ENCODE measurements around the gene COL28A1. TPM values are rescaled to one million over a fixed set of nuclear protein-coding genes. Genes with fewer than 3 reads are reported as not detected.

Gene COL28A1
- polyA plus RNA-seq, 1 donor = 4.0 TPM

- WGBS (ENCODE audit: insufficient coverage, low lambda C conversion rate) = no CpG with 5 or more reads among the region's 3 CpGs
- no peaks in the 10 kb centered on the region for H3K36me3 ChIP-seq (ENCODE audit: control insufficient read depth, insufficient read depth, low read length)
- no peak for DNase-seq
- no peak overlapping the region for H3K27ac ChIP-seq (ENCODE audit: low read length)
- H3K9me3 ChIP-seq (ENCODE audit: control insufficient read depth, low read depth, low read length) = no peaks in the 10 kb centered on the region
- H3K4me3 ChIP-seq (ENCODE audit: low read length) = no peak overlapping the region
- H3K27me3 ChIP-seq (ENCODE audit: control insufficient read depth, insufficient read depth, low read length) = no peaks in the 10 kb centered on the region
- H3K4me1 ChIP-seq (ENCODE audit: control insufficient read depth, insufficient read depth, low read length) = peaks cover 5% of the 10 kb centered on the region
These were observed 14.4 kb downstream of the COL28A1 start for GRCh38 chr7:7521259-7521658.

GRCh38 chr7:7519528-7519927, 16.1 kb downstream of the COL28A1 start:
- no peaks in the 10 kb centered on the region for H3K27me3 ChIP-seq (ENCODE audit: control insufficient read depth, insufficient read depth, low read length)
- 40% methylated on average over 1 of the region's 2 CpGs for WGBS (ENCODE audit: insufficient coverage, low lambda C conversion rate)
- no peak for DNase-seq
- no peaks in the 10 kb centered on the region for H3K9me3 ChIP-seq (ENCODE audit: control insufficient read depth, low read depth, low read length)
- no peaks in the 10 kb centered on the region for H3K36me3 ChIP-seq (ENCODE audit: control insufficient read depth, insufficient read depth, low read length)
- peaks cover 5% of the 10 kb centered on the region for H3K4me1 ChIP-seq (ENCODE audit: control insufficient read depth, insufficient read depth, low read length)
- no peak overlapping the region for H3K27ac ChIP-seq (ENCODE audit: low read length)
- no peak overlapping the region for H3K4me3 ChIP-seq (ENCODE audit: low read length)

GRCh38 chr7:7519056-7519455, 16.6 kb downstream of the COL28A1 start:
- Histone ChIP-seq H3K9me3 (ENCODE audit: control insufficient read depth, low read depth, low read length) (no peaks in the 10 kb centered on the region), H3K36me3 (ENCODE audit: control insufficient read depth, insufficient read depth, low read length) (no peaks in the 10 kb centered on the region), H3K4me1 (ENCODE audit: control insufficient read depth, insufficient read depth, low read length) (peaks cover 5% of the 10 kb centered on the region), H3K4me3 (ENCODE audit: low read length) (no peak overlapping the region), H3K27me3 (ENCODE audit: control insufficient read depth, insufficient read depth, low read length) (no peaks in the 10 kb centered on the region), H3K27ac (ENCODE audit: low read length) (no peak overlapping the region)
- DNase-seq = no peak
- WGBS (ENCODE audit: insufficient coverage, low lambda C conversion rate) = 100% methylated on average over 2 of the region's 2 CpGs

GRCh38 chr7:7517754-7518153, 17.9 kb downstream of the COL28A1 start:
- H3K27ac ChIP-seq (ENCODE audit: low read length) = no peak overlapping the region
- H3K27me3 ChIP-seq (ENCODE audit: control insufficient read depth, insufficient read depth, low read length) = no peaks in the 10 kb centered on the region
- peaks cover 16% of the 10 kb centered on the region for H3K4me1 ChIP-seq (ENCODE audit: control insufficient read depth, insufficient read depth, low read length)
- no peak for DNase-seq
- no peaks in the 10 kb centered on the region for H3K36me3 ChIP-seq (ENCODE audit: control insufficient read depth, insufficient read depth, low read length)
- WGBS (ENCODE audit: insufficient coverage, low lambda C conversion rate) = no CpG with 5 or more reads among the region's 3 CpGs
- no peak overlapping the region for H3K4me3 ChIP-seq (ENCODE audit: low read length)
- H3K9me3 ChIP-seq (ENCODE audit: control insufficient read depth, low read depth, low read length) = no peaks in the 10 kb centered on the region

GRCh38 chr7:7516662-7517061, 19.0 kb downstream of the COL28A1 start:
- Histone ChIP-seq H3K27ac (ENCODE audit: low read length) (no peak overlapping the region), H3K4me1 (ENCODE audit: control insufficient read depth, insufficient read depth, low read length) (peaks cover 18% of the 10 kb centered on the region), H3K36me3 (ENCODE audit: control insufficient read depth, insufficient read depth, low read length) (no peaks in the 10 kb centered on the region), H3K4me3 (ENCODE audit: low read length) (no peak overlapping the region), H3K9me3 (ENCODE audit: control insufficient read depth, low read depth, low read length) (no peaks in the 10 kb centered on the region), H3K27me3 (ENCODE audit: control insufficient read depth, insufficient read depth, low read length) (no peaks in the 10 kb centered on the region)
- no CpG with 5 or more reads among the region's 1 CpG for WGBS (ENCODE audit: insufficient coverage, low lambda C conversion rate)
- DNase-seq = peak in 1 of 2 donors; percentile 35

- peak in 1 of 2 donors; percentile 37 for DNase-seq
- H3K27me3 ChIP-seq (ENCODE audit: control insufficient read depth, insufficient read depth, low read length) = no peaks in the 10 kb centered on the region
- no peak overlapping the region for H3K27ac ChIP-seq (ENCODE audit: low read length)
- H3K4me3 ChIP-seq (ENCODE audit: low read length) = no peak overlapping the region
- H3K36me3 ChIP-seq (ENCODE audit: control insufficient read depth, insufficient read depth, low read length) = no peaks in the 10 kb centered on the region
- WGBS (ENCODE audit: insufficient coverage, low lambda C conversion rate) = 22% methylated on average over 1 of the region's 2 CpGs
- H3K4me1 ChIP-seq (ENCODE audit: control insufficient read depth, insufficient read depth, low read length) = peaks cover 18% of the 10 kb centered on the region
- H3K9me3 ChIP-seq (ENCODE audit: control insufficient read depth, low read depth, low read length) = no peaks in the 10 kb centered on the region
These were observed 19.5 kb downstream of the COL28A1 start for GRCh38 chr7:7516156-7516555.

- DNase-seq = peak; percentile 74 to 91
- 33% methylated on average over 1 of the region's 4 CpGs for WGBS (ENCODE audit: insufficient coverage, low lambda C conversion rate)
- no peaks in the 10 kb centered on the region for H3K36me3 ChIP-seq (ENCODE audit: control insufficient read depth, insufficient read depth, low read length)
- no peak overlapping the region for H3K4me3 ChIP-seq (ENCODE audit: low read length)
- peak overlapping the region; percentile 4 for H3K27ac ChIP-seq (ENCODE audit: low read length)
- no peaks in the 10 kb centered on the region for H3K9me3 ChIP-seq (ENCODE audit: control insufficient read depth, low read depth, low read length)
- peaks cover 18% of the 10 kb centered on the region for H3K4me1 ChIP-seq (ENCODE audit: control insufficient read depth, insufficient read depth, low read length)
- no peaks in the 10 kb centered on the region for H3K27me3 ChIP-seq (ENCODE audit: control insufficient read depth, insufficient read depth, low read length)
These were observed 22.6 kb downstream of the COL28A1 start for GRCh38 chr7:7512861-7513597.

- WGBS (ENCODE audit: insufficient coverage, low lambda C conversion rate) = 90% methylated on average over 1 of the region's 3 CpGs
- H3K27ac ChIP-seq (ENCODE audit: low read length) = no peak overlapping the region
- H3K9me3 ChIP-seq (ENCODE audit: control insufficient read depth, low read depth, low read length) = no peaks in the 10 kb centered on the region
- no peaks in the 10 kb centered on the region for H3K27me3 ChIP-seq (ENCODE audit: control insufficient read depth, insufficient read depth, low read length)
- no peak overlapping the region for H3K4me3 ChIP-seq (ENCODE audit: low read length)
- DNase-seq = no peak
- no peaks in the 10 kb centered on the region for H3K36me3 ChIP-seq (ENCODE audit: control insufficient read depth, insufficient read depth, low read length)
- peaks cover 13% of the 10 kb centered on the region for H3K4me1 ChIP-seq (ENCODE audit: control insufficient read depth, insufficient read depth, low read length)
These were observed 24.9 kb downstream of the COL28A1 start for GRCh38 chr7:7510794-7511193.

- H3K4me1 ChIP-seq (ENCODE audit: control insufficient read depth, insufficient read depth, low read length) = no peaks in the 10 kb centered on the region
- H3K36me3 ChIP-seq (ENCODE audit: control insufficient read depth, insufficient read depth, low read length) = no peaks in the 10 kb centered on the region
These were observed 29.8 kb downstream of the COL28A1 start for GRCh38 chr7:7505915-7506314.

GRCh38 chr7:7504910-7505704, 30.6 kb downstream of the COL28A1 start:
- 31% methylated on average over 2 of the region's 3 CpGs for WGBS (ENCODE audit: insufficient coverage, low lambda C conversion rate)
- DNase-seq = peak in 1 of 2 donors; percentile 31
- Histone ChIP-seq H3K4me1 (ENCODE audit: control insufficient read depth, insufficient read depth, low read length) (no peaks in the 10 kb centered on the region), H3K36me3 (ENCODE audit: control insufficient read depth, insufficient read depth, low read length) (no peaks in the 10 kb centered on the region), H3K9me3 (ENCODE audit: control insufficient read depth, low read depth, low read length) (no peaks in the 10 kb centered on the region), H3K27me3 (ENCODE audit: control insufficient read depth, insufficient read depth, low read length) (no peaks in the 10 kb centered on the region), H3K27ac (ENCODE audit: low read length) (no peak overlapping the region), H3K4me3 (ENCODE audit: low read length) (no peak overlapping the region)

More at GRCh38 chr7:7505915-7506314, 29.8 kb downstream of the COL28A1 start:
- Histone ChIP-seq H3K9me3 (ENCODE audit: control insufficient read depth, low read depth, low read length) (no peaks in the 10 kb centered on the region), H3K27me3 (ENCODE audit: control insufficient read depth, insufficient read depth, low read length) (no peaks in the 10 kb centered on the region), H3K27ac (ENCODE audit: low read length) (no peak overlapping the region), H3K4me3 (ENCODE audit: low read length) (no peak overlapping the region)
- no peak for DNase-seq
- 81% methylated on average over 3 of the region's 6 CpGs for WGBS (ENCODE audit: insufficient coverage, low lambda C conversion rate)

Measured in large intestine (tissue), 3 donors.